HFF-Myc (cell line): ENCODE results near the gene SLC28A1.
"Not testable (repeated sequence)": the region's sequence is repeated elsewhere in the genome, so short reads cannot be mapped to it uniquely, and the experiment has no call there.

Experiments used
- DNase-seq: peaks from one replicate; pipeline ENCODE4 v3.0.0-alpha.2; 2011; ENCODE audit warnings: low read depth; ENCODE audit errors: extremely low read depth
- H3K4me3 ChIP-seq: replicated peaks from 2 replicates; pipeline ENCODE4 v1.5.1; 2011; ENCODE audit warnings: low read depth, mild to moderate bottlenecking, control low read depth, low read length
- TF ChIP-seq, protein P1 (sequence below): IDR thresholded peaks from 2 replicates; pipeline ENCODE4 v1.5.1; 2012; ENCODE audit warnings: mild to moderate bottlenecking, low read depth, low read length, control low read depth; ENCODE audit errors: missing control alignments

The SLC28A1 gene

DNA sequence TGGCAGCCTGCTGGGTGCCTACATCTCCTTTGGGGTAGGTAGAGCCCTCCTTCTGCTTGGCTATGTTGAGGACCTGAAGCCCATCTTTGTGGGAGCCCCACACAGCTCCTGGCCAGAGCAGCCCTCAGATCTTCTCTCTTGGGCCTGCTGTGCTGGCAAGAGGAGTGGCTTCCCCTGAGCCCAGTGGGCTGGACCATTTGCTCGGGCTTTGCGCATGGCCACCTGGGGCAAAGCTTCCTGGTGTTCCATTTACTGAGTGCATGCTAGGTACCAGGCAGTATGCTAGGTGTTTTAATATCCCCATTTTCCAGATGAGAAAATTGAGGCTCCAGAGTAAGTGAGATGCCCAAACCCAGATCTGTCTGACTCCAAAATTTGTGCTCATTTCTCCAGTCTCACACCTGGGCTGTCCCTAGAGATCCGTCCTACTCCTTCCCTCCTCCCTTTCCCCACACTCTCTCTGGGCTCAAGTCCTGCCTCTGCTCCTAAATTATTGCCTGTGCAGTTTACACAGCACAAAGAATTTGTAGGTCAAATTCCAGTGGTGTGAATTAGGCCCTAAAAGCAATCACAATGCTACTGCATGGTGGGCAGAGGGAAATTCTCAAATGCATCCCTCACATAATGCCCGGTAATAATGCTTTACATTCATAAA is 39.7 kb downstream of the SLC28A1 start:
- TF ChIP-seq, protein P1, sequence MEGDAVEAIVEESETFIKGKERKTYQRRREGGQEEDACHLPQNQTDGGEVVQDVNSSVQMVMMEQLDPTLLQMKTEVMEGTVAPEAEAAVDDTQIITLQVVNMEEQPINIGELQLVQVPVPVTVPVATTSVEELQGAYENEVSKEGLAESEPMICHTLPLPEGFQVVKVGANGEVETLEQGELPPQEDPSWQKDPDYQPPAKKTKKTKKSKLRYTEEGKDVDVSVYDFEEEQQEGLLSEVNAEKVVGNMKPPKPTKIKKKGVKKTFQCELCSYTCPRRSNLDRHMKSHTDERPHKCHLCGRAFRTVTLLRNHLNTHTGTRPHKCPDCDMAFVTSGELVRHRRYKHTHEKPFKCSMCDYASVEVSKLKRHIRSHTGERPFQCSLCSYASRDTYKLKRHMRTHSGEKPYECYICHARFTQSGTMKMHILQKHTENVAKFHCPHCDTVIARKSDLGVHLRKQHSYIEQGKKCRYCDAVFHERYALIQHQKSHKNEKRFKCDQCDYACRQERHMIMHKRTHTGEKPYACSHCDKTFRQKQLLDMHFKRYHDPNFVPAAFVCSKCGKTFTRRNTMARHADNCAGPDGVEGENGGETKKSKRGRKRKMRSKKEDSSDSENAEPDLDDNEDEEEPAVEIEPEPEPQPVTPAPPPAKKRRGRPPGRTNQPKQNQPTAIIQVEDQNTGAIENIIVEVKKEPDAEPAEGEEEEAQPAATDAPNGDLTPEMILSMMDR = no peak
- no peak overlapping the region for H3K4me3 ChIP-seq
- no peak for DNase-seq

DNA sequence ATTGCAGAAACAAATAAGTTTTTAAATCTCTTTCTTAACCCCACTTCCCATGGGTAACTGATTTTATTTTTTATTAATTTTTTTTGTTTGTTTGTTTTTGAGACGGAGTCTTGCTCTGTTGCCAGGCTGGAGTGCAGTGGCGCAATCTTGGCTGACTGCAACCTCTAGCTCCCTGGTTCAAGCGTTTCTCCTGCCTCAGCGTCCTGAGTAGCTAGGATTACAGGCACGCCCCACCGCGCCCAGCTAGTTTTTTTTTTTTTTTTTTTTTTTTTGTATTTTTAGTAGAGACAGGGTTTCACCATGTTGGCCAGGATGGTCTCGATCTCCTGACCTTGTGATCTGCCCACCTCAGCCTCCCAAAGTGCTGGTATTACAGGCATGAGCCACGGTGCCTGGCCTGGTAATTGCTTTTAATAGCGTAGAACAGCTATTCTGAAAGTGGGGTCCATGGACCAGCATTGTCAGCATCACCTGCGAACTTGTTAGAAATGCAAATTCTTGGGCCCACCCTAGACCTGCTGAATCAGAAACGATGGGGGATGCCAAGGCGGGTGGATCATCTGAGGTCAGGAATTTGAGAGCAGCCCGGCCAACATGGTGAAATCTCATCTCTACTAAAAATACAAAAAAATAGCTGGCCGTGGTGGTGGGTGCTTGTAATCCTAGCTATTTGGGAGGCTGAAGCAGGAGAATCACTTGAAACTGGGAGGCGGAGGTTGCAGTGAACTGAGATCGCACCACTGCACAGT is 40.5 kb downstream of the SLC28A1 start:
- DNase-seq, H3K4me3 ChIP-seq: not testable (repeated sequence)

DNA sequence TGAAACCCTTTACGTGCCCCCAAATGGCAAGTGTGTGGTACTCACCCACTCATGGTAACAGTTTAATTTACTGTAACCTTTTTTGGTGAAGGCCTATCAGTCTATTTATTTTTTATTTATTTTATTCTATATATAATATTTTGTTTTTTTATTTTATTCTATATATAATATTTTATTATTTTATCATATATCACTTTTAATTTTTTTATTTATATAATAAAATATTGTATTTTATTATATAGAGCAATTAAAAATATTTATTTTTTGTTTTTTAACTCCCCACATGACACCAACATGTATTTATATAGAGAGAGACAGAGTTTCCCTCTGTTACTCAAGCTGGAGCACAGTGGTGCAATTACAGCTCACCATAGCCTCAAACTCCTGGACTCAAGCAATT is 41.4 kb downstream of the SLC28A1 start:
- H3K4me3 ChIP-seq = no peak overlapping the region
- TF ChIP-seq, protein P1 = no peak
- no peak for DNase-seq

DNA sequence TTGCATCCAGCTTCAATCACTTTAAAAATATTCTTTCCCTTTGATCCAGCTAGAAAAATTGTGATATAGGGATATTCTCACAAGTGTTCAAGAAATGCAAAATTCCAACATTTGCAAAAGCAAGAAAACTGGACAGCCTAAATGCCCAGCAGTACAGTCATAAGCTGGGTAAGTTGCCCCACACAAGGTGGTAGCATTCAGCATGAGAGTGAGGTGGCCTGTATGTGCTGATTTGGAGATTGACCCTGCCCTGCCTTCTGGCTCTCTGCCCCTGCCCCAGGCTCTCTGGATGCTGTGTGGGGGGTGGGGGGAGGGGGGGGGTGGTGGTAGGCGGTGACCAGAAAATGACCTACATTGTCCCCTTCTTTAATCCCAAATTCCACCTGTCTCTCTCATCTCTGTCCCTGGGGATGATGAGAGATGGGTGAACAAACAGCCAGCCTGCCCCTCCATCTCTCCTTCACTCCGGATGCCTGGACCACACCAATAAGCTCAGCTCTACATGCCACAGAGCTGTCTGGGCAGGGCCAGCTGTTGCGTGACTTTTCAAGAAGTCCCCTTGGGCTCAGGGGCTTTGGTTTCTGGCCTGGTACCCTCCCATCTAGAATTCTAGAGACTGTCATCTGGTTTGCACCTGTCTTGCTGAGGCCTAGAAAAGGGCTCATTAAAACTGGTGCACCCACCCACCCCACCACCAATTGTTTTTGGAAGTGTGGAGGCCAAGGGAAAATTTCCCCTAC is 42.2 kb downstream of the SLC28A1 start:
- H3K4me3 ChIP-seq = no peak overlapping the region
- no peak for DNase-seq
- TF ChIP-seq, protein P1 = no peak

DNA sequence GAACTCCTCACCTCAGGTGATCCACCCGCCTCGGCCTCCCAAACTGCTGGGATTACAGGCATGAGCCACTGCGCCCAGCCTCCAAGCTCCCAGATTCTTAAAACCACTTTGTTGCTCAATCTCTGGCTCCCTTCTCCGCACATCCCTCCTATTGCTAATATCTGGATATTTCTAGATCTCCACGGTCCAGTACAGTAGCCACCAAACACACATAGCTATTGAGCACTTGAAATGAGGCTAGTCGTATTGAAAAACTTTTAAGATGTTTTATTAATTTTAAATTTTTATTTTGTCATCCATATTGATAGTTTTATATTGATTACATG is 44.3 kb downstream of the SLC28A1 start:
- no peak overlapping the region for H3K4me3 ChIP-seq
- no peak for DNase-seq
- TF ChIP-seq, protein P1 = no peak

DNA sequence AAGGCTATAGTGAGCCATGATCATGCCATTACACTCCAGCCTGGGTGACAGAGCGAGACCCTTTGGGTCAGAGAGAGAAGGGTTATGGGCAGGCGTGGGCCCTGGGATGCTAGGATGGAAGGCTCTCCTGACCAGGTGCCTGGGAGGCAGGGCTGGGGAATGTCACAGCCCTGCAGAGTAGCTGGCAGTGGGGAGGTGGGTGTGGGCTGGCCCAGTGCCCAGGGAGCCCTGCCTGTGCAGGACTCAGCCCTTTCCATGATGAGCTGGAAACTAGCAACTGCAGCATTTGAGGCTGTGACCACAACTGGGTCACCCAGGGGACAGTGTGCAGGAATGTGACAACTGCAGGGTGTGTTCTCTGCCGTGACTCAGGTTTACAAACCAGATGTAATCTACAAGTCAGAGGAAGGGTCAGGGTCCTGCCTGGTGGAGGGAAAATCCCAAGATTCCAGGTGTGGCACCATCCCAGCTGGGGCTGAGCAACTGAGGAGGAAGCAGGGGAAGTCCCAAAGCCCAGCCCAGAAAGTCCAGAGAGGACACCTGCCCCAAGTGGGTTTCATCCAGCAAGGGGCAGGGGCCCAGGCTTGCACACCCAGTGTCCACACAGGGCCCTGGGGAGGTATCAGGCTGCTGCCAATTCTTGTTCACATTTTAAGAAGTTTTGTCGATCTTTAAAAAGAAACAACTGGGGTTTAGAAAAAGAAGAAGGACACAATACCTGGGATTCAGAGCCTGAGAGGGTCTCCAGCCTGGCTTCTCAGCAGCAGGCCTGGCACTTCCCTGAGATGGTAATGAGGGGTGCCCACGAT is 45.5 kb downstream of the SLC28A1 start:
- no peak overlapping the region for H3K4me3 ChIP-seq
- TF ChIP-seq, protein P1 = no peak

More for the DNA sequence above, 45.5 kb downstream of the SLC28A1 start:
- no peak for DNase-seq
